ENCODE data around the gene AKAP8L.
"Not testable (repeated sequence)": the region's sequence is repeated elsewhere in the genome, so short reads cannot be mapped to it uniquely, and the experiment has no call there.

DNA sequence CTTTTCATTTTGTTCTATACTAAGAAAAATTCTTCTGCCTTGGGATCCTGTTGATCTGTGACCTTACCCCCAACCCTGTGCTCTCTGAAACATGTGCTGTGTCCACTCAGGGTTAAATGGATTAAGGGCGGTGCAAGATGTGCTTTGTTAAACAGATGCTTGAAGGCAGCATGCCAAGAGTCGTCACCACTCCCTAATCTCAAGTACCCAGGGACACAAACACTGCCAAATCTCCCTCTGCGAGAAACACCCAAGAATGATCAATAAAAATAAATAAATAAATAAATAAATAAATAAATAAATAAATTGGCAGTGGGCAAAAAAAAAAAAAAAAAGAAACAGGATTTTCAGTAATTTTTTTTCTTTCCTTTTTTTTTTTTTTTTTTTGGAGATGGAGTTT lies 55.0 kb downstream of the AKAP8L start:
- TF ChIP-seq, protein P1, sequence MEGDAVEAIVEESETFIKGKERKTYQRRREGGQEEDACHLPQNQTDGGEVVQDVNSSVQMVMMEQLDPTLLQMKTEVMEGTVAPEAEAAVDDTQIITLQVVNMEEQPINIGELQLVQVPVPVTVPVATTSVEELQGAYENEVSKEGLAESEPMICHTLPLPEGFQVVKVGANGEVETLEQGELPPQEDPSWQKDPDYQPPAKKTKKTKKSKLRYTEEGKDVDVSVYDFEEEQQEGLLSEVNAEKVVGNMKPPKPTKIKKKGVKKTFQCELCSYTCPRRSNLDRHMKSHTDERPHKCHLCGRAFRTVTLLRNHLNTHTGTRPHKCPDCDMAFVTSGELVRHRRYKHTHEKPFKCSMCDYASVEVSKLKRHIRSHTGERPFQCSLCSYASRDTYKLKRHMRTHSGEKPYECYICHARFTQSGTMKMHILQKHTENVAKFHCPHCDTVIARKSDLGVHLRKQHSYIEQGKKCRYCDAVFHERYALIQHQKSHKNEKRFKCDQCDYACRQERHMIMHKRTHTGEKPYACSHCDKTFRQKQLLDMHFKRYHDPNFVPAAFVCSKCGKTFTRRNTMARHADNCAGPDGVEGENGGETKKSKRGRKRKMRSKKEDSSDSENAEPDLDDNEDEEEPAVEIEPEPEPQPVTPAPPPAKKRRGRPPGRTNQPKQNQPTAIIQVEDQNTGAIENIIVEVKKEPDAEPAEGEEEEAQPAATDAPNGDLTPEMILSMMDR (IDR thresholded peaks at IDR 0.05; ENCODE audit: poor library complexity): not testable (repeated sequence)
- TF ChIP-seq EZH2 (IDR thresholded peaks at IDR 0.05; ENCODE audit: borderline replicate concordance): not testable (repeated sequence)

All from hepatocyte (in vitro differentiated cells).